Type B pancreatic cell (in vitro differentiated cells): ENCODE measurements around the gene BCL11B. TPM values are rescaled to one million over a fixed set of nuclear protein-coding genes. Genes with fewer than 3 reads are reported as not detected.

Source experiments
- DNase-seq: peaks from one replicate; pipeline ENCODE4 v3.0.0; 2021; ENCODE audit warnings: mixed read lengths; ENCODE audit not compliant: unreplicated experiment; ENCODE audit errors: extremely low spot score
- H3K27ac Mint-ChIP-seq: 2 replicates; pipeline ENCODE4 v1.8.0; 2021; ENCODE audit warnings: mild to moderate bottlenecking, mixed read lengths
- H3K27me3 Mint-ChIP-seq: 2 replicates; pipeline ENCODE4 v1.8.0; 2021; ENCODE audit warnings: mixed read lengths
- H3K36me3 Mint-ChIP-seq: 2 replicates; pipeline ENCODE4 v1.8.0; 2021; ENCODE audit warnings: mixed read lengths
- H3K4me1 Mint-ChIP-seq: one replicate; pipeline ENCODE4 v1.8.0; 2021; ENCODE audit warnings: mixed read lengths; ENCODE audit not compliant: unreplicated experiment
- H3K4me3 Mint-ChIP-seq: 2 replicates; pipeline ENCODE4 v1.8.0; 2021; ENCODE audit warnings: mild to moderate bottlenecking, mixed read lengths
- H3K9me3 Mint-ChIP-seq: 2 replicates; pipeline ENCODE4 v1.8.0; 2021; ENCODE audit warnings: mixed read lengths
- CTCF ChIP-seq: fragments of 200-600 bp; sonication (generic); conservative IDR thresholded peaks from 2 replicates; pipeline ENCODE4 v1.5.0; 2021; ENCODE audit warnings: antibody characterized with exemption, mild to moderate bottlenecking
- total RNA-seq: library from RNA; stranded (reverse); gene quantifications from 2 replicates; pipeline ENCODE4 v1.2.1, GENCODE V29; 2021; ENCODE audit warnings: low replicate concordance

BCL11B gene
- total RNA-seq, 1 donor from 2014 or later, result 11.4 TPM

- peak overlapping the region; percentile 91 for H3K4me3 Mint-ChIP-seq
Measured at GRCh38 chr14:99272899-99273765, 1.1 kb upstream of the BCL11B start.

GRCh38 chr14:99272632-99272898, 568 bp upstream of the BCL11B start:
- no peaks in the 10 kb centered on the region for H3K36me3 Mint-ChIP-seq
- peaks cover 68% of the 10 kb centered on the region for H3K27me3 Mint-ChIP-seq
- no peak for DNase-seq
- H3K9me3 Mint-ChIP-seq, result no peaks in the 10 kb centered on the region
- TF ChIP-seq CTCF, result no peak
- H3K27ac Mint-ChIP-seq, result peak overlapping the region; percentile 83
- H3K4me1 Mint-ChIP-seq, result peaks cover 36% of the 10 kb centered on the region
- peak overlapping the region; percentile 91 for H3K4me3 Mint-ChIP-seq

More at GRCh38 chr14:99272899-99273765, 1.1 kb upstream of the BCL11B start:
- peaks cover 31% of the 10 kb centered on the region for H3K4me1 Mint-ChIP-seq
- no peak for DNase-seq
- TF ChIP-seq CTCF, result no peak
- H3K36me3 Mint-ChIP-seq, result no peaks in the 10 kb centered on the region
- peak overlapping the region; percentile 83 for H3K27ac Mint-ChIP-seq
- H3K9me3 Mint-ChIP-seq, result no peaks in the 10 kb centered on the region
- H3K27me3 Mint-ChIP-seq, result peaks cover 68% of the 10 kb centered on the region

- Mint-ChIP-seq H3K36me3 (no peaks in the 10 kb centered on the region), H3K27me3 (peaks cover 65% of the 10 kb centered on the region), H3K9me3 (no peaks in the 10 kb centered on the region), H3K27ac (peak overlapping the region; percentile 83), H3K4me1 (peaks cover 39% of the 10 kb centered on the region), H3K4me3 (peak overlapping the region; percentile 91)
- DNase-seq, result no peak
- TF ChIP-seq CTCF, result no peak
Measured at GRCh38 chr14:99271221-99271941, 616 bp downstream of the BCL11B start.

- no peaks in the 10 kb centered on the region for H3K36me3 Mint-ChIP-seq
Measured at GRCh38 chr14:99270458-99271220, 1.4 kb downstream of the BCL11B start.

More at GRCh38 chr14:99270458-99271220, 1.4 kb downstream of the BCL11B start:
- Mint-ChIP-seq H3K4me1 (peaks cover 47% of the 10 kb centered on the region), H3K27ac (peak overlapping the region; percentile 90), H3K27me3 (peaks cover 61% of the 10 kb centered on the region), H3K4me3 (peak overlapping the region; percentile 93), H3K9me3 (no peaks in the 10 kb centered on the region)
- no peak for DNase-seq
- TF ChIP-seq CTCF, result no peak
